Loucy (cell line): ENCODE data around the gene RAB15.

Source experiments
- EZH2phosphoT487 ChIP-seq: fragments of 200-600 bp; IDR thresholded peaks from 2 replicates; pipeline ENCODE4 v1.6.1; 2018; ENCODE audit warnings: antibody characterized with exemption, mild to moderate bottlenecking, moderate library complexity, borderline replicate concordance
- TF ChIP-seq, protein P1 (sequence below): fragments of 200-600 bp; sonication (generic); conservative IDR thresholded peaks from 2 replicates; pipeline ENCODE4 v1.5.1; 2014; ENCODE audit warnings: mild to moderate bottlenecking, antibody characterized with exemption, low read length

DNA sequence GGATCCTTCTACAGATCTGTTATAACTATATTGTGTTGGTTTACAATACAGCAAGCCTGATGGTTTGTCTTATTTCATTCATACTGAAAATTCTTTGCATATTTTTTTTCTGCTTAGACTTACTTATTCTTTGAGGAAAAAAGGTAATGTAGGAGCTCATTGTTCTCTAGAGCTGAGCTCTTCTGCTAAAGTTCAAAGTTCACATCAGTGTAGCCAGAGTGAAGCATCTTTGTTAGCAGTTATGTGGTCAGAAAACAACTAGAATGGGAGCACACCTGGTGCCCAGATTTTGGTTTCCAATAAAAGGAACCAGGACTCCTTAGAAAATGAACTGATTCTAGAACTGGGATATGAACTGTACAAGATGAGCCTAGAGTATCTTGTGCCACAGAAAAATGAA, 39.9 kb downstream of the RAB15 start:
- TF ChIP-seq, protein P1, sequence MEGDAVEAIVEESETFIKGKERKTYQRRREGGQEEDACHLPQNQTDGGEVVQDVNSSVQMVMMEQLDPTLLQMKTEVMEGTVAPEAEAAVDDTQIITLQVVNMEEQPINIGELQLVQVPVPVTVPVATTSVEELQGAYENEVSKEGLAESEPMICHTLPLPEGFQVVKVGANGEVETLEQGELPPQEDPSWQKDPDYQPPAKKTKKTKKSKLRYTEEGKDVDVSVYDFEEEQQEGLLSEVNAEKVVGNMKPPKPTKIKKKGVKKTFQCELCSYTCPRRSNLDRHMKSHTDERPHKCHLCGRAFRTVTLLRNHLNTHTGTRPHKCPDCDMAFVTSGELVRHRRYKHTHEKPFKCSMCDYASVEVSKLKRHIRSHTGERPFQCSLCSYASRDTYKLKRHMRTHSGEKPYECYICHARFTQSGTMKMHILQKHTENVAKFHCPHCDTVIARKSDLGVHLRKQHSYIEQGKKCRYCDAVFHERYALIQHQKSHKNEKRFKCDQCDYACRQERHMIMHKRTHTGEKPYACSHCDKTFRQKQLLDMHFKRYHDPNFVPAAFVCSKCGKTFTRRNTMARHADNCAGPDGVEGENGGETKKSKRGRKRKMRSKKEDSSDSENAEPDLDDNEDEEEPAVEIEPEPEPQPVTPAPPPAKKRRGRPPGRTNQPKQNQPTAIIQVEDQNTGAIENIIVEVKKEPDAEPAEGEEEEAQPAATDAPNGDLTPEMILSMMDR = no peak
- no peak for TF ChIP-seq EZH2phosphoT487
